Memory B cell (primary cell): ENCODE results near the gene PPDPF.

Experiments used
- ATAC-seq: fragments of 150-1000 bp; cut with Tn5 transposase; 2 replicates; pipeline ENCODE4 v1.10.0; 2021; ENCODE audit warnings: low read depth, mild to moderate bottlenecking, moderate library complexity
- DNase-seq, 2 donors: peaks; one replicate each; pipeline ENCODE4 v3.0.0; 2022; ENCODE audit warnings: low spot score in 2 of 2
- H3K27ac Mint-ChIP-seq: one replicate; pipeline ENCODE4 v1.8.0; 2022; ENCODE audit warnings: mild to moderate bottlenecking, moderate library complexity, mixed read lengths
- H3K27me3 Mint-ChIP-seq: one replicate; pipeline ENCODE4 v1.8.0; 2022; ENCODE audit warnings: mixed read lengths
- H3K36me3 Mint-ChIP-seq: one replicate; pipeline ENCODE4 v1.8.0; 2022; ENCODE audit warnings: mild to moderate bottlenecking, mixed read lengths
- H3K4me1 Mint-ChIP-seq: one replicate; pipeline ENCODE4 v1.8.0; 2022; ENCODE audit warnings: mixed read lengths
- H3K4me3 Mint-ChIP-seq: one replicate; pipeline ENCODE4 v1.8.0; 2022; ENCODE audit warnings: mild to moderate bottlenecking, moderate library complexity, mixed read lengths
- H3K9me3 Mint-ChIP-seq: one replicate; pipeline ENCODE4 v1.8.0; 2022; ENCODE audit warnings: mixed read lengths

PPDPF gene

DNA sequence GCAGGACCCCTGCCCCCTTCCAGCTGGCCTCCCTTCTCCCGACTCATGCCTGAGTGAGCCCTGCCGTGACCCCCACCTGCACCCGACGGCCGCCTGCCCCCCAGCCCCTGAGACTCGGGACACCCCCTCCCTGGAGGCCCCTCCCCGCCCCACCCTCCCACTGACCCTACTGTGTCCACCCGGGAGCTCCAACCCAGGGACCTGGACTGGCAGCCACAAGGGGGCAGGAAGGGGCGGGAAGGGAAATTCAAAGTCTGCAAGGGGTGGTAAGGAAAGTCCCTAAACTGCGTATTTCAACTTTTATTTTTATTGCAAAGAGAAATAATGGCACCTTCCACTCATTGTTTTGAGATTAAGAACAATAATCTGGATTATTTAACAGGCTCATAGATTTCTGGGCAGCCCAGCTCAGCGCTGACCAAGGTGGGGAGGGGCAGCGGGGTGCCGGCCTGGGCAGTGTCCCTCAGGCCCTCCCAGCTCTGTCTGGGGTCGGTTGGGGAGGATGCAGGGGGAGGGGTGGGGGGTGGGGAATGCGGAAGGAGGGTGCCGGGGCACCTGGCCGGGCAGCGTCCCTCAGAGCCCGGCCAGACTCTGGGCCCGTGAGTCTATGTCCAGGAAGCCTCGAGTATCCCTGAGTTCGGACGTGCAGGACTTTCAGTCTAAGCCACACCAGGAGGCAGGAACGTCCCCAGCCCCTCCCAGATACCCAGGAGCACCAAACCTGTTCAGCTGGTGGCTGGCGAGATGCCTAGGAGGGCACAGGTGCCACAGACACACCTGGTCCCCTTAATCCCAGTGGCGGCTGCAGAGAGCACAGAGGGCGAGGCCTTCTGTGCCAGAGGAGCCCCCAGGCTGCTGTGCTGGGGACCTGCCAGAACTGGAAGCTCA lies 17.9 kb downstream of the PPDPF start:
- H3K27ac Mint-ChIP-seq, result peak overlapping the region; percentile 85
- peaks cover 16% of the 10 kb centered on the region for H3K4me1 Mint-ChIP-seq
- ATAC-seq (peak; percentile 25), DNase-seq (peak in 1 of 2 donors; percentile 62)
- peak overlapping the region; percentile 86 for H3K4me3 Mint-ChIP-seq
- H3K27me3 Mint-ChIP-seq, result peaks cover 4% of the 10 kb centered on the region
- no peaks in the 10 kb centered on the region for H3K36me3 Mint-ChIP-seq
- H3K9me3 Mint-ChIP-seq, result no peaks in the 10 kb centered on the region

DNA sequence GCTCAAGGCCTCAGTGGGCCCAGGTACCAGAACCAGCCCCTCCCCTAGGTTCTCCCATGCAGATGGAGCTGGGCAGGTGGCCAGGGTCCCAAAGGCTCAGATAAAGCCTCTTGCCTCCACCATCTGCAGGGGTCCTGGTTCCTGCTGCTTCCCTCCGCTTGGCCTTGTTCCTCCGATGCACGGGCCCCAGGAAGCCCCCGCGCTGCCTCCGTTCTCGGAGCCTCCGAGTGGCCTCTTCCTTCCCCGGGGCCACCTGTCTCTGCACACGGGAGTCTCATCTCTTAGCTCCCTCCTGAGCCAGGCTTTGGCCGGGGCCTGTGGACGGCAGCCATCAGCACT lies 18.5 kb downstream of the PPDPF start:
- Mint-ChIP-seq H3K4me3 (no peak overlapping the region), H3K36me3 (no peaks in the 10 kb centered on the region), H3K4me1 (peaks cover 20% of the 10 kb centered on the region), H3K9me3 (no peaks in the 10 kb centered on the region), H3K27me3 (peaks cover 8% of the 10 kb centered on the region), H3K27ac (peak overlapping the region; percentile 73)
- DNase-seq (no peak), ATAC-seq (no peak)

DNA sequence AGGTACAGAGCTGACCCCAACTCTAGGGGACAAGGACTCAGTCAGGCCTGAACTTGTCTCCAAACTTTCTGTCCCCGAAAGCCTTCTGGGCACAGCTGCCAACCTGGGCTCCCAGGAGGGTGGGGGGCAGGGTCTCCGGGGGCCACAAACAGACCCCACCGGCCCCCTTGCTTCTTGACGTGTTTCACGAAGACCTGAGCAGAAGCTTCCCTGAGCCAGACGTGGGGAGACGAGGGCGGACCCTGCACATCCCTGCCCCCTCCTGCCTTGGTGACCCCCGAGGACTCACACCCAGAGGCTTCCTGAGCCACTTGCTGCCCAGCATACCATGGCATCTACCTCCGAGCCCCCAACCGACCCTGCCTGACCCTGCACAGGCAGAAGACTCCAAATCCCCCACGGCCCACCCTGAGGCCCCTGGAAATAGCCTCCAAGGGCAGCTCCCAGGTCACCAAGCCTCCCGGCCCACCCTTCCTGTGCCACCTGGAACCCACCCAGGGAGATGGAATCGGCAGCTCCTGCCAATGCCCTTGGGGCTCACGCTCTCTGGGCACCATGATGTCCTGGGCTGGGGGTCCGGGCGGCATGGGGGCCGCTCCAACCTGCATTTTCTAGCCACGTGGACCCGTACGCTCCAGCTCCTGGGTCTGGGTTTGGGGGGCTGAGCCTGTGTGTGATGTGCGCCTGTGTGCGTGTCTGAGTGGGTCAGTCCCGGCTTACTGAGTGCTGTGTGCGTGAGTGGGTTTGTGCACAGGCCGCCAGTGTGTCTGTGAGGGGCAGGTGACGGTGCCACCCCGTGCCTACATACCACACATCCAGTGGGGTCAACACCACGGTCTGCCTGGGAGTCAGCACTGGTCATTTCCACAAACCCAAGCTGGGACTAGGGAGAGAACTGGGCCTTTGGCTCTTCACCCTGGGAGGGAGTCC lies 19.1 kb downstream of the PPDPF start:
- DNase-seq (no peak), ATAC-seq (no peak)
- no peak overlapping the region for H3K4me3 Mint-ChIP-seq
- H3K27ac Mint-ChIP-seq, result peak overlapping the region; percentile 73
- peaks cover 8% of the 10 kb centered on the region for H3K27me3 Mint-ChIP-seq
- no peaks in the 10 kb centered on the region for H3K36me3 Mint-ChIP-seq
- H3K4me1 Mint-ChIP-seq, result peaks cover 24% of the 10 kb centered on the region
- no peaks in the 10 kb centered on the region for H3K9me3 Mint-ChIP-seq

DNA sequence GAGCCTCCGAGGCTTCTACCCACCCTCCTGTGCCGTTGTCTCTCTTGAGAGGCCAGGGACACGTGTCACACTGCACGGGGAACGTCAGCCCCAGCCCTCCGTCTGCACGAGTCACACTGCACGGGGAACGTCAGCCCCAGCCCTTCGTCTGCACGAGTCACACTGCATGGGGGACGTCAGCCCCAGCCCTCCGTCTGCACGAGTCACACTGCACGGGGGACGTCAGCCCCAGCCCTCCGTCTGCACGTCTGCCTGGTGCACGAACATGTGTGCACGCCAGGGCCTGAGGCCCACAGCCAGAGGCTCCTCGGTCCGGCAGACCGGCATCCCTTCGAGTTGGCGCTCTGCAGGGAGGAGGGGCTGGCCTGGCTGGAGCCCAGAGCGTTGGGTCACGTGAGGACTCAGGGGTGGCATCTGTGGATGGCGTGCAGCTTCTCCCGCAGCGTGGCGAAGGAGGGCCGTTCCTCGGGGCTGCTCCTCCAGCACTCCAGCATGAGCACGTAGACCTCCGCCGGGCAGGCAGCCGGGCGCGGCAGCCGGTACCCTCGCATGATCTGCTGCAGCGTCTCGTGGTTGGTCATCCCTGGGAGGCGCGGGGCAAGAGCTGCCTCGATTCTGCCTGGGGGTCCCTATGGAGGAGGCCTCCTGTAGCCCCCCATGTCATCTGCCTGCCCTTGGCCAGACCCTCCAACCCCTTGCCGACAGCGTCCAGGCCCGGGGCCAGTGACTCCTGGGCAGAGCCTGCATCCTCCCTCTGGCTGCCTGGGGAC lies 20.0 kb downstream of the PPDPF start:
- Mint-ChIP-seq H3K36me3 (no peaks in the 10 kb centered on the region), H3K9me3 (no peaks in the 10 kb centered on the region), H3K27me3 (peaks cover 8% of the 10 kb centered on the region), H3K27ac (no peak overlapping the region), H3K4me3 (peak overlapping the region; percentile 3), H3K4me1 (peaks cover 30% of the 10 kb centered on the region)
- DNase-seq (no peak), ATAC-seq (no peak)

DNA sequence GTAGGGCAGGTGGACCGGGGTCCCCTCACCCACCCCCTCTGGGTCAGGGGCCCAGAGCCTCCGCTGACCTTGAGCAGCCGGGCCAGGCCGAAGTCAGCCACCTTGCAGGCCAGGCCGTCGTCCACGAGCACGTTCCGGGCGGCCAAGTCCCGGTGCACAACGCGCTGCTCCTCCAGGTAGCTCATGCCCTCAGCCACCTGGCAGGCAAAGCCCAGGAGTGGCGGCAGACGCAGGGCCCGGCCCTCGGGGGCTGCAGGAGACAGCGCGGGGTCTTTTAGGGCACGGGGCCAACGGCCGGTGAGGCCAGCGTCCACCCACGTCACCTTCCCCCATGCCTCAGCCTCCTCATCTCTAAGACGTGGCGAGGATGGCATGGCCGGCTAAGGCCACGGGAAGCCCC lies 20.8 kb downstream of the PPDPF start:
- H3K27me3 Mint-ChIP-seq, result peaks cover 5% of the 10 kb centered on the region
- no peaks in the 10 kb centered on the region for H3K36me3 Mint-ChIP-seq
- no peak overlapping the region for H3K4me3 Mint-ChIP-seq
- H3K9me3 Mint-ChIP-seq, result no peaks in the 10 kb centered on the region
- no peak overlapping the region for H3K27ac Mint-ChIP-seq
- H3K4me1 Mint-ChIP-seq, result peaks cover 28% of the 10 kb centered on the region
- no peak for DNase-seq
- no peak for ATAC-seq

DNA sequence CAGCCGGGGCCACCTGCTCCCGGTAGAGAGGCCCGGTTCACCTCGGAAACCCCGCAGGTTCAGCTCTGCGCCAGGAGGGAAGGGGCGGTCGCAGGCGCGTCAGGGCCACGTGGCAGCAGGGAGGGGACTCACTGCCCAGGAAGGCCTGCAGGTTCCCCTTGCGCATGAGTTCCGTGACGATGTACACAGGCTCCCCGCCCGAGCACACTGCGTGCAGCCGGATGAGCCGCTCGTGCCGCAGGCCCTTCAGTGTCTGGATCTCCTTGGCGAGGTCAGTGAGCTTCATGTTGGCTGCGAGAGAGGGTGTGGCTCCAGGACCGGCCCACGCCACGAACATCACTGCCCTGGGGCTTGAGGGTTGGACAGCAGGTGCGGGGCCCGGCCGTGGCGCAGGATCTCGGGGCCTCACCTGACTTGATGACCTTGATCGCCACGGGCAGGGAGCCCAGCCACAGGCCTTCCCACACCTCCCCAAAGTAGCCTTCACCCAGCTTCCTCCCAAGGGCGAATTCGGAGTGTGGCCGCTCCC lies 21.5 kb downstream of the PPDPF start:
- peak in 1 of 2 donors; percentile 42 for DNase-seq
- H3K36me3 Mint-ChIP-seq, result no peaks in the 10 kb centered on the region
- ATAC-seq, result peak; percentile 22
- peak overlapping the region; percentile 92 for H3K27ac Mint-ChIP-seq
- peaks cover 5% of the 10 kb centered on the region for H3K27me3 Mint-ChIP-seq
- peaks cover 29% of the 10 kb centered on the region for H3K4me1 Mint-ChIP-seq
- H3K4me3 Mint-ChIP-seq, result peak overlapping the region; percentile 84
- no peaks in the 10 kb centered on the region for H3K9me3 Mint-ChIP-seq

DNA sequence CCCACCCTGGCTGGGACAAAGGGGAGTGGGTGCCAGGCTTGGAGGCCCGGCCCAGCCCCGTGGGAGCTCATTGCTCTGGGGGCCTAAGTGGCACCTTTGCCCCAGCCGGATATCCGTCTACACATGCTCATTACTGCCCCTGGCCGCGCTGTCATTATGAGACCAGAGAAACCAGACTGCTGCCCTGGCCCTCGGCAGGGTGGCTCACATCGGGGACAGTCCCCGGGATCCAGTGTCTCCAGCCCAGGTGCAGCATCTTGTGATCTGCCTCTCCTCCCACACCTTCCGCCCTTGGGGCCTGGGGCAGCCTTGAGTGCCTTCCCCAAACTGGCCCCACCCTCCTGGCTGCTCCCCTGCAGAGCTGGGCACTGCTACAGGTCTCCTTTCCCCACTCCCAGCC lies 22.1 kb downstream of the PPDPF start:
- Mint-ChIP-seq H3K4me1 (peaks cover 28% of the 10 kb centered on the region), H3K36me3 (no peaks in the 10 kb centered on the region), H3K27ac (peak overlapping the region; percentile 92), H3K4me3 (peak overlapping the region; percentile 84), H3K9me3 (no peaks in the 10 kb centered on the region), H3K27me3 (peaks cover 5% of the 10 kb centered on the region)
- DNase-seq, result peak in 1 of 2 donors; percentile 66
- peak; percentile 61 for ATAC-seq

DNA sequence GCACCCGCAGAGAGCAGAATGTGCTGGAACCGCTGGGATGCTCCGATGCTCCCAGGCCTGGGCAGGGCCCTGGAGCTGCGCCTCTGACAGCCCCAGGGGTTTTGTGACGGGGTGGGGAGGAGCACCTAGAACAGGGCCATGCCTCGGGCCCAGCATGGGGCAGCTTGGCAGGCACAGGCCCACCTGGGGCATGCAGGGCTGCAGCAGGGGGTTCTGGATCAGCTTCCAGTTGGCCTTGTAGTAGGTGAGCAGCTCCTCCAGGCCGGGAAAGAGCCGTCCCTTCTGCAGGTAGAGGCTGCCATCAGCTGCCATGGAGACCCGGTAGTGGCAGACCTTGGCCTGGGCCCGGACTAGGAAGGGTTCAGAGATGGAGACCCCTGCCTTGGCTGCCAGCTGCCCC lies 22.6 kb downstream of the PPDPF start:
- Mint-ChIP-seq H3K27me3 (peaks cover 5% of the 10 kb centered on the region), H3K36me3 (no peaks in the 10 kb centered on the region), H3K27ac (peak overlapping the region; percentile 92), H3K4me1 (peaks cover 28% of the 10 kb centered on the region), H3K9me3 (no peaks in the 10 kb centered on the region), H3K4me3 (peak overlapping the region; percentile 84)
- ATAC-seq (peak; percentile 4), DNase-seq (no peak)

DNA sequence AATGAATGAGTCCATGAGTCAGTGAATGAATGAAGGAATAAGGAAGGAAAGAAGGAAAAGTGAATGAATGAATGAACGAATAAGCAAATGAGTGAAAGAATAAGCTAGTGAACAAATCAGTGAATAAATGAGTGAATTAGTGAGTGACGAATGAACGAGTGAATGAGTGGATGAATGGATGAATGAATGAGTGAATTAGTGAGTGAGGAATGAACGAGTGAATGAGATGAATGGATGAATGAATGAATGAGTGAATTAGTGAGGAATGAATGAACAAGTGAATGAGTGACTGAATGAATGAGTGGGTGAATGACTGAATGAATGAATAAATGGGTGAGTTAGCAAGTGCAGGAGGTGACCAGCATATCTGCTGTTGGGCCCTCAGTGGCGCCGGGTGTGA lies 23.2 kb downstream of the PPDPF start:
- H3K9me3 Mint-ChIP-seq, result no peaks in the 10 kb centered on the region
- no peak overlapping the region for H3K27ac Mint-ChIP-seq
- H3K4me1 Mint-ChIP-seq, result peaks cover 30% of the 10 kb centered on the region
- DNase-seq, result no peak
- H3K4me3 Mint-ChIP-seq, result peak overlapping the region; percentile 27
- H3K27me3 Mint-ChIP-seq, result peaks cover 7% of the 10 kb centered on the region
- no peaks in the 10 kb centered on the region for H3K36me3 Mint-ChIP-seq
- ATAC-seq, result no peak

DNA sequence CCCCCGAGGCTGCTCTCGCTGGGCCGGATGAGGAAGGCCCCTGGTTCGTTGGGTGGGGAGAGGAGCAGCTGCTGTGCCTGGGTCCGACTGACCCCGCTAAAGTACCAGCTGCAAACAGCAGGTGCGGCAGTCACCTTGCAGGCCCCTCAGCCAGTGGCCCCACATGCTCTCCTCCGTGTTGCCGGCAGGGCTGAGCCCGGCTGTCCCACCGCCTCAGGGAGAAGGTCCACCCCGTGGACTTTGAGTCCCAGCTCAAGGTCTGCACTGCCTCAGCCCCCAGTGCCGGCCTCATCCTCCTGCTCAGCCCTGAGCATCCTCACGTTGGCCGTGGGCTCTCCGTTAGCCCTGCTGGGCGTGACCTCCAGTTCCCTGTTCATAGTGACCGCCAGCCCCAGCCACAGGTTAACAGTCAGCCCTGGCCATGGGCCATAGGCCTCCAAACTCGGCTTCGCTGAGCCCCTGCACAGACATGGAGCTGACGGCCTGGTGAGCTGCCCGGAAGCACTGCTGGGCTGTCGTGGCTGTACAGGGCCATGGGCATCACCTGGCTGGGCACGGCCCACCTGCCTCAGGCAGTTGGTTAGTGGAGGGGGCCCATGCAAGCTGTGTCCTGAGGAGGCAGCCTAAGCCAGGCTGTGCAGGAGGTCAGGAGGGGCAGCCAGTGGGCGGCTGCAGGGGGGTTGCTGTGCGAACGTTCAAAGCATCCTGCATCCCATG lies 23.8 kb downstream of the PPDPF start:
- ATAC-seq, result no peak
- H3K27me3 Mint-ChIP-seq, result peaks cover 9% of the 10 kb centered on the region
- H3K9me3 Mint-ChIP-seq, result no peaks in the 10 kb centered on the region
- H3K4me3 Mint-ChIP-seq, result no peak overlapping the region
- H3K27ac Mint-ChIP-seq, result no peak overlapping the region
- DNase-seq, result no peak
- H3K4me1 Mint-ChIP-seq, result peaks cover 33% of the 10 kb centered on the region
- H3K36me3 Mint-ChIP-seq, result no peaks in the 10 kb centered on the region

DNA sequence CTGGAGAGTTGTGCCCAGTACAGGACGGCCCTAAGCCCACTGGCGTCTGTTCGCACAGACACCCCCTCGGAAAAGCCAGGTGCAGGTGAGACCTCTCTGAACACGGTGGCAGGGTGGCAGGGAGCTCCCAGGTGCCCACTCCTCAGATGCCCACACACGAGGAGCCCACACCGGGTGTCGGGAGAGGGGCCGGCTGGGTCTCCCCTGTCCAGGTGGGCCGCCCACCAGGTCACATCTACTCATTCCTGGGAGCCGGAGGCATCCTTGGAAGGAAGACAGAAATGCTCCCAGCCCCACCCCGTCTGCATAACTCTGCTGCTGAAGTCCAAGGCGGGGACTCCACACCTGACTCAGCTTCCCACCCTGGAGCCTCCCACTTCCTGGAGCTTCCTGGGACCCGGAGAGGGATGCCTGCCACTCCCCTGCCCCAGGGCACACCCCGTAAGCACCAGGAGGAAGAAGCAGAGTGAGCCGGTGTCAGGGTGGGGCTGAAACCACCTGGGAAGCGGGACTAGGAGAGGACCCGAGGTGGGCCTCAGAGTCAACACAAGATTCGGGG lies 24.5 kb downstream of the PPDPF start:
- peaks cover 38% of the 10 kb centered on the region for H3K4me1 Mint-ChIP-seq
- H3K27ac Mint-ChIP-seq, result no peak overlapping the region
- no peak for DNase-seq
- H3K9me3 Mint-ChIP-seq, result no peaks in the 10 kb centered on the region
- peak overlapping the region; percentile 1 for H3K4me3 Mint-ChIP-seq
- peaks cover 14% of the 10 kb centered on the region for H3K27me3 Mint-ChIP-seq
- H3K36me3 Mint-ChIP-seq, result no peaks in the 10 kb centered on the region
- no peak for ATAC-seq

DNA sequence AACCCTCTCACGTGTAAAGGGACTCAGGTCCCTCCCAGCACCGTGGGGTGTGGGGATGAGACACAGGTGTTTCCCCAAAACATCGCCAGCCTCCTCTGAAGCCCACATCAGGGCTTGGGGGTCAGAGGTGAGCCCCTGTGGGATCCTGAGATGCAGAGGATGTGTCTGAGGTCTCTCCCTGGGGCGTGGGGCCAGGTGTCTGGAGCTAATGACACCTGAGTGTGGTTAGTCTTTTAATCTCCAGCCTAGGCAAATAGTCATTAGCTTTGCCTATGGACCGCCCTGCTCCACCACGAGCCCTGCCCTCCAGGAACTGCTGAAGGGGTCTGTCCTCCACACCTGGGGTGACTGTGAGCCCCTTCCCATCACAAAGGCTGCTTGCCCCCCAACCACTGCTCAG lies 25.2 kb downstream of the PPDPF start:
- ATAC-seq, result peak; percentile 21
- DNase-seq, result no peak
- Mint-ChIP-seq H3K9me3 (no peaks in the 10 kb centered on the region), H3K27ac (no peak overlapping the region), H3K4me3 (no peak overlapping the region), H3K36me3 (no peaks in the 10 kb centered on the region), H3K4me1 (peaks cover 40% of the 10 kb centered on the region), H3K27me3 (peaks cover 15% of the 10 kb centered on the region)
